GM18499 (cell line): ENCODE measurements around the gene DNAJC28.

Source experiments
- ATAC-seq: cut with Tn5 transposase; IDR thresholded peaks from one replicate; pipeline ENCODE4 v1.9.1; 2021; ENCODE audit warnings: moderate number of reproducible peaks; ENCODE audit not compliant: insufficient read depth, unreplicated experiment

DNAJC28 gene

GRCh38 chr21:33441489-33442477 is 49.7 kb downstream of the DNAJC28 start:
- ATAC-seq, result no peak
